NB4 (cell line): ENCODE measurements around the gene APH1B.

Experiments
- MYC ChIP-seq: IDR thresholded peaks from 2 replicates; pipeline ENCODE4 v1.6.1; 2011; ENCODE audit warnings: low read depth, low read length
- POLR2A ChIP-seq: IDR thresholded peaks from 2 replicates; pipeline ENCODE4 v1.6.1; 2011; ENCODE audit warnings: mild to moderate bottlenecking; ENCODE audit not compliant: insufficient read length; ENCODE audit errors: extremely low read depth
- TF ChIP-seq, protein P1 (sequence below): IDR thresholded peaks from 2 replicates; pipeline ENCODE4 v1.6.1; 2011; ENCODE audit warnings: low read depth, low read length
- TF ChIP-seq, protein P2 (sequence below): IDR thresholded peaks from one replicate; pipeline ENCODE4 v1.5.1; 2012; ENCODE audit warnings: low read depth, low read length

DNA sequence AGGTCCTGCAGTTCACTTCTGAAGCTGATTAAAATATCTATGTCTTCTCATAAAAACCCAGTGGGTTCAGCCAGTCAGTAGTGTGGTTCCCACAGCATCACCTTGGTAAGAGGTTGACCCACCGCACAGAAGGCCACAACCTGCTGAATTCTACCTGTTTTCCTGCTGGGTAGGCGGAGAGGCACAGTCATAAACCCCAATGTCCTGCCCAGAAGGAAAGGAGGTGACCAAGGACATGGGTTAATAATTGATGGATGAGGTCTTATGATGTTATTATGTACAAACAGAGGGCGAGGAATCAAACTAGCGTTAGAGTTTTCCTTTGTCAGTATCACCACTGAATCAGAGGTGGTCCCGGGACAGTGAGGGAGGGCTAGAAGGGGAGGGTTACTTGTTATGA, 76.5 kb downstream of the APH1B start:
- TF ChIP-seq POLR2A (no peak), MYC (no peak)
- TF ChIP-seq, protein P1, sequence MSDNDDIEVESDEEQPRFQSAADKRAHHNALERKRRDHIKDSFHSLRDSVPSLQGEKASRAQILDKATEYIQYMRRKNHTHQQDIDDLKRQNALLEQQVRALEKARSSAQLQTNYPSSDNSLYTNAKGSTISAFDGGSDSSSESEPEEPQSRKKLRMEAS = no peak
- TF ChIP-seq, protein P2, sequence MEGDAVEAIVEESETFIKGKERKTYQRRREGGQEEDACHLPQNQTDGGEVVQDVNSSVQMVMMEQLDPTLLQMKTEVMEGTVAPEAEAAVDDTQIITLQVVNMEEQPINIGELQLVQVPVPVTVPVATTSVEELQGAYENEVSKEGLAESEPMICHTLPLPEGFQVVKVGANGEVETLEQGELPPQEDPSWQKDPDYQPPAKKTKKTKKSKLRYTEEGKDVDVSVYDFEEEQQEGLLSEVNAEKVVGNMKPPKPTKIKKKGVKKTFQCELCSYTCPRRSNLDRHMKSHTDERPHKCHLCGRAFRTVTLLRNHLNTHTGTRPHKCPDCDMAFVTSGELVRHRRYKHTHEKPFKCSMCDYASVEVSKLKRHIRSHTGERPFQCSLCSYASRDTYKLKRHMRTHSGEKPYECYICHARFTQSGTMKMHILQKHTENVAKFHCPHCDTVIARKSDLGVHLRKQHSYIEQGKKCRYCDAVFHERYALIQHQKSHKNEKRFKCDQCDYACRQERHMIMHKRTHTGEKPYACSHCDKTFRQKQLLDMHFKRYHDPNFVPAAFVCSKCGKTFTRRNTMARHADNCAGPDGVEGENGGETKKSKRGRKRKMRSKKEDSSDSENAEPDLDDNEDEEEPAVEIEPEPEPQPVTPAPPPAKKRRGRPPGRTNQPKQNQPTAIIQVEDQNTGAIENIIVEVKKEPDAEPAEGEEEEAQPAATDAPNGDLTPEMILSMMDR = no peak
